Measurements from ENCODE around the gene RHOBTB3. TPM values are rescaled to one million over a fixed set of nuclear protein-coding genes. Genes with fewer than 3 reads are reported as not detected.

The RHOBTB3 gene
- total and polyA plus RNA-seq, 2 donors (not counting 3 experiments of a cell fraction or from before 2014, with no cell fraction given), result 44.1 to 52.1 TPM

DNA sequence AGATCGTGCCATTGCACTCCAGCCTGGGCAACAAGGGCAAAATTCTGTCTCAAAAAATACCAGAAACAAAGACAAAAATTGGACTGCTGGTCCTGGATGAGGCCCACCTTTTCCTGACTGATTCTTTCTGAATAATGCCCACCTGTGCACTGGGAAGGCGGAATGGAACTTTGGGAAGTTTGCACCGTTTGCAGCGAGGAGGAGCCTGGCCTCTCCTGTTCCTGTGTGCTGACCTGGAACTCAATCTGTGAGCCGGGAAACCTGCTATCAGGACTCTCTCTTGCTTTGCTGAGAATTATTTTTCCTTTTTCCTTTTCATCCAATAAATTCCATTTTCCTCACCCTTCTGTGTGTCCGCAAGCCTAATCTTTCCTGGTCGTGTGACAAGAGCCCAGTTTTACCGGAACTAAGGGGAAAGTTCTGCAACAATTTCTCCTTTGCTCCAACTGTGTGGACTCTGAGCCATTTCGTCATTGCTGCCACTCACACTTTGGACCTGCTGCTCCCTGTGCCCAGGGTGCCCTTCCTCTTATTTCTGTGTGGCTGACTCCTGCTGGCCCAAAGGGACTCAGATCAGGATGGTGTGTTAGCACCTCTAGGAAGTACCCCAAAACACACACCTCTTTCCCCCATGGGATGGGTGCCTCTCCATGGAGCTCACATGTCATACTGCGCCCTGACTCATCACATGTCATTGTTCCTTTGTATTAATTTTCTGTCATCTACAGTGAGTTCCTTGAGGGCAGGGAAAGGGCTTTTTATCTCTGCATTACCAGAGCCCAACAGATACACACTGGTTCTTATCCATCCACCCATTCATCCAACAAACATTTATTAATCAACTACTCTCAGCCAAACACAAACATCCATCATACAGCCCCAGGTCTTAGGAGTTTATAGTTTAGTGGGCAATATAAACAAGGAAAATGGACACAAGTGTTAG, 96.1 kb downstream of the RHOBTB3 start:
- Histone ChIP-seq H3K9me3 (replicated peaks; ENCODE audit: control insufficient read depth, insufficient read depth, low read length) (no peaks in the 10 kb centered on the region), H3K36me3 (ENCODE audit: control insufficient read depth in 2 of 2, extremely low read depth in 1 of 2, insufficient read depth in 2 of 2, low read length in 2 of 2) (no peaks in the 10 kb centered on the region), H3K9ac (replicated peaks; ENCODE audit: extremely low read depth, insufficient read depth, low read length) (no peak overlapping the region), H3K4me2 (ENCODE audit: insufficient read depth, low read length) (no peak overlapping the region), H3K4me3 (replicated peaks in 1 of 3; ENCODE audit: insufficient read depth in 1 of 3, low read depth in 1 of 3, low read length in 3 of 3) (no peak overlapping the region), H3K4me1 (ENCODE audit: control insufficient read depth, extremely low read depth, insufficient read depth, low read length) (peaks cover 21% of the 10 kb centered on the region), H3K27ac (ENCODE audit: insufficient read depth, low read depth, low read length) (no peak overlapping the region), H3K9me1 (replicated peaks; ENCODE audit: control insufficient read depth, extremely low read depth, insufficient read depth, low read length) (no peaks in the 10 kb centered on the region), H3K27me3 (ENCODE audit: control insufficient read depth in 2 of 2, insufficient read depth in 2 of 2, low read length in 2 of 2) (peaks cover 0 to 6% of the 10 kb centered on the region in 2 experiments), H3K79me2 (ENCODE audit: control insufficient read depth, insufficient read depth, low read length) (no peaks in the 10 kb centered on the region), H4K20me1 (replicated peaks; ENCODE audit: control insufficient read depth, extremely low read depth, insufficient read depth, low read length) (no peaks in the 10 kb centered on the region), H2AFZ (ENCODE audit: low read depth, low read length) (no peak overlapping the region)
- FAIRE-seq (no peak), DNase-seq (ENCODE audit: low read depth, low spot score) (no peak)
- TF ChIP-seq POLR2A (IDR thresholded peaks at IDR 0.05; ENCODE audit: low read depth, low read length), result no peak
- TF ChIP-seq, protein P1, sequence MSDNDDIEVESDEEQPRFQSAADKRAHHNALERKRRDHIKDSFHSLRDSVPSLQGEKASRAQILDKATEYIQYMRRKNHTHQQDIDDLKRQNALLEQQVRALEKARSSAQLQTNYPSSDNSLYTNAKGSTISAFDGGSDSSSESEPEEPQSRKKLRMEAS (IDR thresholded peaks at IDR 0.05; ENCODE audit: insufficient read depth, insufficient read length), result no peak
- TF ChIP-seq EZH2 (IDR thresholded peaks at IDR 0.05; ENCODE audit: borderline replicate concordance, low read depth, low read length, severe bottlenecking), result no peak
- no peak for TF ChIP-seq GATA2 (IDR thresholded peaks at IDR 0.05; ENCODE audit: insufficient read depth, insufficient read length, low read depth, low read length)
- TF ChIP-seq MYC (IDR thresholded peaks at IDR 0.05; ENCODE audit: low read depth, low read length), result no peak
- TF ChIP-seq, protein P2, sequence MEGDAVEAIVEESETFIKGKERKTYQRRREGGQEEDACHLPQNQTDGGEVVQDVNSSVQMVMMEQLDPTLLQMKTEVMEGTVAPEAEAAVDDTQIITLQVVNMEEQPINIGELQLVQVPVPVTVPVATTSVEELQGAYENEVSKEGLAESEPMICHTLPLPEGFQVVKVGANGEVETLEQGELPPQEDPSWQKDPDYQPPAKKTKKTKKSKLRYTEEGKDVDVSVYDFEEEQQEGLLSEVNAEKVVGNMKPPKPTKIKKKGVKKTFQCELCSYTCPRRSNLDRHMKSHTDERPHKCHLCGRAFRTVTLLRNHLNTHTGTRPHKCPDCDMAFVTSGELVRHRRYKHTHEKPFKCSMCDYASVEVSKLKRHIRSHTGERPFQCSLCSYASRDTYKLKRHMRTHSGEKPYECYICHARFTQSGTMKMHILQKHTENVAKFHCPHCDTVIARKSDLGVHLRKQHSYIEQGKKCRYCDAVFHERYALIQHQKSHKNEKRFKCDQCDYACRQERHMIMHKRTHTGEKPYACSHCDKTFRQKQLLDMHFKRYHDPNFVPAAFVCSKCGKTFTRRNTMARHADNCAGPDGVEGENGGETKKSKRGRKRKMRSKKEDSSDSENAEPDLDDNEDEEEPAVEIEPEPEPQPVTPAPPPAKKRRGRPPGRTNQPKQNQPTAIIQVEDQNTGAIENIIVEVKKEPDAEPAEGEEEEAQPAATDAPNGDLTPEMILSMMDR (IDR thresholded peaks at IDR 0.05; ENCODE audit: extremely low read depth in 1 of 2, insufficient read depth in 1 of 2, low read depth in 1 of 2, low read length in 2 of 2), result no peak
- TF ChIP-seq FOS (IDR thresholded peaks at IDR 0.05; ENCODE audit: borderline replicate concordance, insufficient read depth, low read length), result no peak
- CTCF ChIA-PET, result interaction anchor here (0.8 kb wide), 1 partner anchor 46 kb away, joined by 3 read pairs; no protein-coding TSS in a partner anchor
- dilution Hi-C loops (cut with MboI; ENCODE audit: extremely low pct_ligation_motif_present, low sequenced_read_pairs) (loop anchor here (25.0 kb wide), 1 partner anchor 190 kb away; the partner anchor contains the start of gene RFESD), intact Hi-C loops (cut with micrococcal nuclease) (no loop called here)
- POLR2A ChIA-PET, result no interaction called here
- no TSS peak for BruUV-seq (replicated peaks)

Data from endothelial cell of umbilical vein (primary cell).